Activated B cell treated with CpG ODN at 0.5 μM for 24 hours (primary cell): ENCODE results near the gene FBXL7. TPM values are rescaled to one million over a fixed set of nuclear protein-coding genes. Genes with fewer than 3 reads are reported as not detected.

Experiments used
- ATAC-seq: fragments of 200-7000 bp; cut with Tn5 transposase; one replicate; pipeline ENCODE4 v1.10.0; 2021; ENCODE audit warnings: low read depth, mild to moderate bottlenecking, moderate library complexity
- CTCF ChIA-PET: fragments of 350-600 bp; sonication (Branson Sonifier 250); formaldehyde crosslinking; loops from one replicate; lab custom pipeline; 2021; ENCODE audit warnings: antibody characterized with exemption; lab: Charles Lee
- POLR2A ChIA-PET: fragments of 350-600 bp; sonication (Branson Sonifier 250); formaldehyde crosslinking; loops from one replicate; lab custom pipeline; 2021; ENCODE audit warnings: antibody characterized with exemption; lab: Charles Lee
- DNase-seq: peaks from one replicate; pipeline ENCODE4 v3.0.0; 2022
- H3K27ac Mint-ChIP-seq: one replicate; pipeline ENCODE4 v1.8.0; 2020; ENCODE audit warnings: mixed read lengths
- H3K27me3 Mint-ChIP-seq: one replicate; pipeline ENCODE4 v1.8.0; 2021; ENCODE audit warnings: mixed read lengths
- H3K36me3 Mint-ChIP-seq: one replicate; pipeline ENCODE4 v1.8.0; 2021; ENCODE audit warnings: low read depth, mixed read lengths
- H3K4me1 Mint-ChIP-seq: one replicate; pipeline ENCODE4 v1.8.0; 2021; ENCODE audit warnings: mixed read lengths
- H3K4me3 Mint-ChIP-seq: one replicate; pipeline ENCODE4 v1.8.0; 2020; ENCODE audit warnings: mild to moderate bottlenecking, mixed read lengths
- H3K9me3 Mint-ChIP-seq: one replicate; pipeline ENCODE4 v1.8.0; 2020; ENCODE audit warnings: mixed read lengths
- CTCF ChIP-seq: fragments of 200-600 bp; IDR thresholded peaks from one replicate; pipeline ENCODE4 v1.8.0; 2022; ENCODE audit warnings: antibody characterized with exemption, mild to moderate bottlenecking
- intact Hi-C: fragments of 100-400 bp; cut with micrococcal nuclease; formaldehyde crosslinking; loops from one replicate; pipeline ENCODE4 v1.15.1; 2024
- total RNA-seq: library from RNA; stranded (reverse); gene quantifications from 2 replicates; pipeline ENCODE4 v1.2.3, GENCODE V29; 2022

The FBXL7 gene
- total RNA-seq, 1 donor from 2014 or later, result not detected

DNA sequence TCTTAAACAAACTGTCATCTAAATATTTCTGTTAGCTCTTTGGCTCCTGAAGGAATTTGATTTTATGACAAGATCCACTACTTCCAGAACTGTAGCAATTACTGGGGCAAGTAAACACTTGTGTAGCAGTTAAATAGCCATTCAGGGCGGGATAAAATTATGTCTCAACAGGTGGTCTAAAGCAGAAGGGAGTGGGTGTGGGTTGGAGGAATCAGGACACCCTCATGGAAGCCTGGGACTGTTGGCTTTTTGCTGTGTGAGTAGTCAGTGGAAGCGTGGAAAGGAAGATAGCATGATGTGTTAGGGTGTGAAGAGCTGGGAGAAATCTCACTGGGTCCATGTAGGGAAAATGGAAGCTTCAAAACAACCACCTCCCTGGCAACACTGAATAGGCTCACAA, 127.1 kb downstream of the FBXL7 start:
- peaks cover 4% of the 10 kb centered on the region for H3K9me3 Mint-ChIP-seq
- intact Hi-C loops, result no loop called here
- ChIA-PET POLR2A (no interaction called here), CTCF (no interaction called here)
- H3K36me3 Mint-ChIP-seq, result no peaks in the 10 kb centered on the region
- TF ChIP-seq CTCF, result no peak
- no peaks in the 10 kb centered on the region for H3K27me3 Mint-ChIP-seq
- H3K4me1 Mint-ChIP-seq, result no peaks in the 10 kb centered on the region
- no peak for ATAC-seq
- no peak overlapping the region for H3K27ac Mint-ChIP-seq
- DNase-seq, result no peak
- no peak overlapping the region for H3K4me3 Mint-ChIP-seq

DNA sequence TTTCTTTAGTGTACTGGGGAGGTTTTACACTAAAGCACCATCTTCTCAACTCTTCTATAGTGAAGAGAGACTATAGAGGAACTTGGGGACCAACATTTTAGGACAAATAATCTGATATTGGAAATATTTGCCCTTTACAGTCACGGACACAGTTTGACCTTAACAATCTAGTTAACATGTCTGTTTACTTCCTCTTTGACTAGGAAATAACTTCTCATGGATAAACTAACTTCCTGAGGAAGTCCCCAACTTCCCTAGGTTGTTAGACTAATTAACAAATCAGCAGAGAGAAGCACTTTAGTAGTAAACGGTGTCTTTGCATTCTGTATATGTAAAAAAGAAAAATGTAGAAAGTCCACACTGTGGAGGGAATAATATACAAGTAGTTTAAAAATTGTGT, 127.7 kb downstream of the FBXL7 start:
- Mint-ChIP-seq H3K27me3 (no peaks in the 10 kb centered on the region), H3K4me1 (no peaks in the 10 kb centered on the region), H3K4me3 (no peak overlapping the region), H3K9me3 (peaks cover 2% of the 10 kb centered on the region), H3K36me3 (no peaks in the 10 kb centered on the region), H3K27ac (no peak overlapping the region)
- CTCF ChIA-PET, result no interaction called here
- no peak for DNase-seq
- intact Hi-C loops, result no loop called here
- POLR2A ChIA-PET, result no interaction called here
- no peak for TF ChIP-seq CTCF
- ATAC-seq, result no peak

DNA sequence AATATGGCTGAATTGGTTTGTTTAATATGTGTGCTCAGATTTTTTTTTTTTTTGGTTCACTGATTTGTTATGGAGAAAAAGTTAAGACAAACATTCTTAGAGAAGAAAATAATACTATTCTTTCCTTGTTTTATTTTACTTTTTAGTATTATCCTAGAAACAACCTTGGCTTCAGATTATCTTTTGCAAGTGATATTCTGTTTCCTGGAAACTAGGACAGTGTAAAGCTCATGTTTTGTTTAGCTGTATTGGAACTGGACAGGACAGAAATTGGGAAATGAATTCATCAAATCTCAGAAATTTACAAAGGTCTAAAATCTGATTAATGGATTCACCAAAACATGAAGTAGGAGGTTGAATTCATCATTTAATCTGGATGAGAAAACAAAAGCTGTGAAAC, 130.5 kb downstream of the FBXL7 start:
- CTCF ChIA-PET, result no interaction called here

GRCh38 chr5:15634591-15635288, 134.8 kb downstream of the FBXL7 start:
- Mint-ChIP-seq H3K27me3 (no peaks in the 10 kb centered on the region), H3K4me3 (no peak overlapping the region), H3K36me3 (no peaks in the 10 kb centered on the region), H3K9me3 (peaks cover 2% of the 10 kb centered on the region), H3K4me1 (no peaks in the 10 kb centered on the region), H3K27ac (no peak overlapping the region)
- intact Hi-C loops, result no loop called here
- ATAC-seq, result no peak
- ChIA-PET POLR2A (no interaction called here), CTCF (no interaction called here)
- no peak for DNase-seq
- TF ChIP-seq CTCF, result no peak

More for the DNA sequence above, 130.5 kb downstream of the FBXL7 start:
- ATAC-seq (no peak), DNase-seq (no peak)
- Mint-ChIP-seq H3K9me3 (peaks cover 4% of the 10 kb centered on the region), H3K4me3 (no peak overlapping the region), H3K4me1 (no peaks in the 10 kb centered on the region), H3K27me3 (no peaks in the 10 kb centered on the region), H3K36me3 (no peaks in the 10 kb centered on the region), H3K27ac (no peak overlapping the region)
- POLR2A ChIA-PET, result no interaction called here
- intact Hi-C loops, result no loop called here
- TF ChIP-seq CTCF, result no peak

- Mint-ChIP-seq H3K4me3 (no peak overlapping the region), H3K27ac (no peak overlapping the region), H3K4me1 (no peaks in the 10 kb centered on the region), H3K9me3 (peaks cover 2% of the 10 kb centered on the region), H3K27me3 (no peaks in the 10 kb centered on the region), H3K36me3 (no peaks in the 10 kb centered on the region)
- CTCF ChIA-PET, result no interaction called here
- POLR2A ChIA-PET, result no interaction called here
- DNase-seq (no peak), ATAC-seq (no peak)
- TF ChIP-seq CTCF, result no peak
- intact Hi-C loops, result no loop called here
These were observed 135.3 kb downstream of the FBXL7 start for GRCh38 chr5:15635289-15635616.
